ENCODE measurements around the gene EML4.
"Not testable (repeated sequence)": the region's sequence is repeated elsewhere in the genome, so short reads cannot be mapped to it uniquely, and the experiment has no call there.

Gene EML4

GRCh38 chr2:42172566-42172965 is 3.4 kb downstream of the EML4 start:
- no peak for DNase-seq (ENCODE audit: low read depth in 3 of 3)

- not testable (repeated sequence) for DNase-seq (ENCODE audit: low read depth in 3 of 3)
Observed at GRCh38 chr2:42173467-42173866, 4.3 kb downstream of the EML4 start.

- DNase-seq (ENCODE audit: low read depth in 3 of 3): no peak
Observed at GRCh38 chr2:42176992-42177738, 8.0 kb downstream of the EML4 start.

GRCh38 chr2:42178335-42178734 is 9.2 kb downstream of the EML4 start:
- DNase-seq (ENCODE audit: low read depth in 3 of 3): no peak

- no peak for DNase-seq (ENCODE audit: low read depth in 3 of 3)
Observed at GRCh38 chr2:42180300-42180699, 11.1 kb downstream of the EML4 start.

- no peak for DNase-seq (ENCODE audit: low read depth in 3 of 3)
Observed at GRCh38 chr2:42182654-42183308, 13.6 kb downstream of the EML4 start.

- no peak for DNase-seq (ENCODE audit: low read depth in 3 of 3)
Observed at GRCh38 chr2:42183775-42184174, 14.6 kb downstream of the EML4 start.

GRCh38 chr2:42184346-42184745 is 15.2 kb downstream of the EML4 start:
- DNase-seq (ENCODE audit: low read depth in 3 of 3): no peak

- no peak for DNase-seq (ENCODE audit: low read depth in 3 of 3)
Observed at GRCh38 chr2:42185220-42185921, 16.2 kb downstream of the EML4 start.

GRCh38 chr2:42186366-42186765 is 17.2 kb downstream of the EML4 start:
- DNase-seq (ENCODE audit: low read depth in 3 of 3): no peak

GRCh38 chr2:42186945-42187632 is 17.9 kb downstream of the EML4 start:
- DNase-seq (ENCODE audit: low read depth in 3 of 3): no peak

- no peak for DNase-seq (ENCODE audit: low read depth in 3 of 3)
Observed at GRCh38 chr2:42187886-42188285, 18.7 kb downstream of the EML4 start.

- DNase-seq (ENCODE audit: low read depth in 3 of 3): no peak
Observed at GRCh38 chr2:42189235-42189566, 20.0 kb downstream of the EML4 start.

- no peak for DNase-seq (ENCODE audit: low read depth in 3 of 3)
Observed at GRCh38 chr2:42190191-42190590, 21.0 kb downstream of the EML4 start.

- no peak for DNase-seq (ENCODE audit: low read depth in 3 of 3)
Observed at GRCh38 chr2:42191285-42192009, 22.3 kb downstream of the EML4 start.

- no peak for DNase-seq (ENCODE audit: low read depth in 3 of 3)
Observed at GRCh38 chr2:42192010-42192373, 22.8 kb downstream of the EML4 start.

GRCh38 chr2:42192652-42193566 is 23.8 kb downstream of the EML4 start:
- no peak for DNase-seq (ENCODE audit: low read depth in 3 of 3)

GRCh38 chr2:42193722-42194187 is 24.6 kb downstream of the EML4 start:
- no peak for DNase-seq (ENCODE audit: low read depth in 3 of 3)

- no peak for DNase-seq (ENCODE audit: low read depth in 3 of 3)
Observed at GRCh38 chr2:42194428-42194827, 25.3 kb downstream of the EML4 start.

GRCh38 chr2:42195559-42195958 is 26.4 kb downstream of the EML4 start:
- no peak for DNase-seq (ENCODE audit: low read depth in 3 of 3)

- DNase-seq (ENCODE audit: low read depth in 3 of 3): no peak
Observed at GRCh38 chr2:42196070-42196402, 26.9 kb downstream of the EML4 start.

Data from stimulated activated CD4-positive, alpha-beta T cell treated with anti-CD3 and anti-CD28 coated beads, TNF-alpha, amount 100 ng/mL, for 48 hours (primary cell).